Activated gamma-delta T cell treated with anti-CD3 and anti-CD28 coated beads, Interleukin-2, amount 50 U/mL, for 16 hours (primary cell): ENCODE data around the gene TSPAN12.
"Not testable (repeated sequence)": the region's sequence is repeated elsewhere in the genome, so short reads cannot be mapped to it uniquely, and the experiment has no call there.

Experiments used
- DNase-seq: peaks from one replicate; pipeline ENCODE4 v3.0.0-alpha.2; 2020; ENCODE audit warnings: low read depth

The TSPAN12 gene

GRCh38 chr7:120805636-120806388 is 52.1 kb downstream of the TSPAN12 start:
- peak; percentile 23 for DNase-seq

- no peak for DNase-seq
These were observed 55.2 kb downstream of the TSPAN12 start for GRCh38 chr7:120802751-120803150.

- DNase-seq = no peak
These were observed 58.0 kb downstream of the TSPAN12 start for GRCh38 chr7:120799813-120800475.

GRCh38 chr7:120799147-120799546 is 58.8 kb downstream of the TSPAN12 start:
- DNase-seq = no peak

- no peak for DNase-seq
These were observed 60.8 kb downstream of the TSPAN12 start for GRCh38 chr7:120797026-120797645.

- no peak for DNase-seq
These were observed 63.7 kb downstream of the TSPAN12 start for GRCh38 chr7:120794106-120794729.

- no peak for DNase-seq
These were observed 64.6 kb downstream of the TSPAN12 start for GRCh38 chr7:120793213-120793936.

- no peak for DNase-seq
These were observed 65.1 kb downstream of the TSPAN12 start for GRCh38 chr7:120792861-120793130.

- peak; percentile 43 for DNase-seq
These were observed 65.7 kb downstream of the TSPAN12 start for GRCh38 chr7:120792091-120792860.

- DNase-seq = no peak
These were observed 72.8 kb downstream of the TSPAN12 start for GRCh38 chr7:120785095-120785494.

- DNase-seq = no peak
These were observed 74.2 kb downstream of the TSPAN12 start for GRCh38 chr7:120783721-120784120.

- DNase-seq = no peak
These were observed 74.7 kb downstream of the TSPAN12 start for GRCh38 chr7:120783273-120783672.

- DNase-seq = not testable (repeated sequence)
These were observed 76.0 kb downstream of the TSPAN12 start for GRCh38 chr7:120781924-120782323.

GRCh38 chr7:120780938-120781337 is 77.0 kb downstream of the TSPAN12 start:
- no peak for DNase-seq

- not testable (repeated sequence) for DNase-seq
These were observed 77.5 kb downstream of the TSPAN12 start for GRCh38 chr7:120780451-120780850.

GRCh38 chr7:120779078-120779477 is 78.9 kb downstream of the TSPAN12 start:
- DNase-seq = not testable (repeated sequence)

GRCh38 chr7:120775755-120776154 is 82.2 kb downstream of the TSPAN12 start:
- DNase-seq = no peak

GRCh38 chr7:120774481-120774880 is 83.5 kb downstream of the TSPAN12 start:
- DNase-seq = no peak

GRCh38 chr7:120770206-120770605 is 87.7 kb downstream of the TSPAN12 start:
- DNase-seq = no peak

- DNase-seq = no peak
These were observed 97.1 kb downstream of the TSPAN12 start for GRCh38 chr7:120760851-120761250.

GRCh38 chr7:120760050-120760449 is 97.9 kb downstream of the TSPAN12 start:
- no peak for DNase-seq
